Parathyroid adenoma (tissue), 2 donors: ENCODE data around the gene SLC17A9.

Experiments used
- H2AFZ ChIP-seq: fragments of 300-600 bp; sonication (generic); one replicate; pipeline ENCODE4 v1.7.0; 2017; ENCODE audit warnings: antibody characterized with exemption, mild to moderate bottlenecking
- H3K27ac ChIP-seq: fragments of 300-600 bp; sonication (generic); one replicate; pipeline ENCODE4 v1.7.0; 2017
- H3K27me3 ChIP-seq: fragments of 300-600 bp; sonication (generic); one replicate; pipeline ENCODE4 v1.7.0; 2017; ENCODE audit warnings: low read length; ENCODE audit not compliant: control insufficient read depth, insufficient read depth
- H3K36me3 ChIP-seq: fragments of 300-600 bp; sonication (generic); one replicate; pipeline ENCODE4 v1.7.0; 2017; ENCODE audit warnings: low read length; ENCODE audit not compliant: control insufficient read depth, insufficient read depth
- H3K4me1 ChIP-seq: fragments of 300-600 bp; sonication (generic); one replicate; pipeline ENCODE4 v1.7.0; 2017; ENCODE audit warnings: control low read depth
- H3K4me2 ChIP-seq: fragments of 300-600 bp; sonication (generic); one replicate; pipeline ENCODE4 v1.7.0; 2017; ENCODE audit warnings: low read length
- H3K4me3 ChIP-seq: fragments of 300-600 bp; sonication (generic); one replicate; pipeline ENCODE4 v1.7.0; 2017; ENCODE audit warnings: low read depth, low read length
- H3K79me2 ChIP-seq: fragments of 300-600 bp; sonication (generic); one replicate; pipeline ENCODE4 v1.7.0; 2017; ENCODE audit warnings: control low read depth
- H3K9ac ChIP-seq: fragments of 300-600 bp; sonication (generic); one replicate; pipeline ENCODE4 v1.7.0; 2017; ENCODE audit warnings: mild to moderate bottlenecking
- H3K9me3 ChIP-seq: fragments of 300-600 bp; sonication (generic); one replicate; pipeline ENCODE4 v1.7.0; 2017; ENCODE audit warnings: low read length; ENCODE audit not compliant: control insufficient read depth
- TF ChIP-seq, protein P1 (sequence below): fragments of 300-600 bp; sonication (generic); IDR thresholded peaks from one replicate; pipeline ENCODE4 v1.7.0; 2017; ENCODE audit warnings: antibody characterized with exemption, mild to moderate bottlenecking
- donor health status: primary hyperparathyroidism.

SLC17A9 gene

DNA sequence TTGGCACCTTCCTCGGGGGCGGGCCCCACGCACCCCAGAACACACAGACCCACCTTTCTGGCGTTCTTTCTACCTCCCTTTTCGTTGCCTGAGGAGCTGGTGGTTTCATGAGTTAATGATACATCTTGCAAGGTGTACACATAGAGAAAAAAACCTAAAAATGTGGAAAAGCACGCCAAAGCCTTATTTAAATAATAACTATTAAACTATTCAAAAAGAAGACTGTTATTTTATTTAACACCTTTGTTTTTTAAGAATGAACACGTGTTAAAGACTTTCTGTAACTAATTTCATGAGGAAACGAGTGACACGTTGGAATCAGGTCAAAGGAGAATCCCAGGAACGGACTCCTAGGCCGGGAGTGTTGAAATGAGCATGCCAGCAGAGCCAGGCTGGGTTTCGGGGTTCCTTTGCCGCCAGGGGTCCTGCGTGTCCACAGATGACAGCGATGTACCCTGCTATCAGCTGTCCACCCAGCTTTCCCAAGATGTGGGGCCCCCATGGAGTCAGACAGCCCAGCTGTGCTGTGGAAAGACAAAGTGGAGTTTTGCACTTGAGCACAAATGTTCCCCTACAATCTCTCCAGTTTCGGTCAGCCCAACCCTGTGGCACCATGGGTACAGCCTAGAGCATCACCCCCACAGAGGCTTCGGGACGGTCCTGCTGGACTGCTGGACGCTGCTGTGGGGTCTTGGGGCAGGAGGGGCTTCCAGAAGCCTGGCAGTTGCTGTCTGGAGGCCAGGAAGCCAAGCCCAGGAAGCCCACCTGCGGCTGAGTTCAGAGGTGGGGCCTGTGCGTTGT lies 16.1 kb downstream of the SLC17A9 start:
- Histone ChIP-seq H3K4me1 (no peaks in the 10 kb centered on the region), H3K27ac (no peak overlapping the region), H3K36me3 (no peaks in the 10 kb centered on the region), H3K4me3 (no peak overlapping the region), H3K9ac (no peak overlapping the region), H3K79me2 (no peaks in the 10 kb centered on the region), H3K27me3 (peaks cover 3% of the 10 kb centered on the region), H2AFZ (no peak overlapping the region), H3K9me3 (no peaks in the 10 kb centered on the region), H3K4me2 (no peak overlapping the region)
- TF ChIP-seq, protein P1, sequence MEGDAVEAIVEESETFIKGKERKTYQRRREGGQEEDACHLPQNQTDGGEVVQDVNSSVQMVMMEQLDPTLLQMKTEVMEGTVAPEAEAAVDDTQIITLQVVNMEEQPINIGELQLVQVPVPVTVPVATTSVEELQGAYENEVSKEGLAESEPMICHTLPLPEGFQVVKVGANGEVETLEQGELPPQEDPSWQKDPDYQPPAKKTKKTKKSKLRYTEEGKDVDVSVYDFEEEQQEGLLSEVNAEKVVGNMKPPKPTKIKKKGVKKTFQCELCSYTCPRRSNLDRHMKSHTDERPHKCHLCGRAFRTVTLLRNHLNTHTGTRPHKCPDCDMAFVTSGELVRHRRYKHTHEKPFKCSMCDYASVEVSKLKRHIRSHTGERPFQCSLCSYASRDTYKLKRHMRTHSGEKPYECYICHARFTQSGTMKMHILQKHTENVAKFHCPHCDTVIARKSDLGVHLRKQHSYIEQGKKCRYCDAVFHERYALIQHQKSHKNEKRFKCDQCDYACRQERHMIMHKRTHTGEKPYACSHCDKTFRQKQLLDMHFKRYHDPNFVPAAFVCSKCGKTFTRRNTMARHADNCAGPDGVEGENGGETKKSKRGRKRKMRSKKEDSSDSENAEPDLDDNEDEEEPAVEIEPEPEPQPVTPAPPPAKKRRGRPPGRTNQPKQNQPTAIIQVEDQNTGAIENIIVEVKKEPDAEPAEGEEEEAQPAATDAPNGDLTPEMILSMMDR = no peak

DNA sequence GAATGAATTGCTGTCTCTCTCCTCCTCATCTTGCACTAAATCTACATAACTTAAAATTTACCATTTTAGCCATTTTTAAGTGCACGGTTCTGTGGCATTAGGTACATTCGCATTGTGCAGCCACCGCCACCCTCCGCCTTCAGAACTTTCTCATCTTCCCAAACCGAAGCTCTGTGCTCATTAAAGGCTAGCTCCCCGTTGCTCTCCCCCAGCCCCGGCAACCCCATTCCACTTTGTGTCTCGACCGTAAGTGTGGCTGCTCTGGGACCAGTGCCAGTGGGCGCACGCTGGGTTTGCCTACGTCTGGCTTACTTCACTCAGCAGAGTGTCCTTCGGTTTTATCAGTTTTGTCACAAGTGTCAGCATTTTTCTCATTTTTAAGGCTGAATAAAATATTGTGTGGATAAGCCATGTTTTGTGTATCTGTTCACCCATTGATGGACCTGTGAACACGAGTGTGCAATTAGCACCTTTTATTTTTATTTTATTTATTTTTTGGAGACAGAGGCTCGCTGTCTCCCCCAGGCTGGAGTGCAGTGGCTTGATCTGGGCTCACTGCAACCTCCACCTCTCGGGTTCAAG lies 16.8 kb downstream of the SLC17A9 start:
- no peak overlapping the region for H3K4me2 ChIP-seq
- H3K27ac ChIP-seq = no peak overlapping the region
- H2AFZ ChIP-seq = no peak overlapping the region
- H3K4me3 ChIP-seq = no peak overlapping the region
- H3K36me3 ChIP-seq = no peaks in the 10 kb centered on the region
- H3K9ac ChIP-seq = no peak overlapping the region
- peaks cover 3% of the 10 kb centered on the region for H3K27me3 ChIP-seq
- TF ChIP-seq, protein P1 = no peak
- no peaks in the 10 kb centered on the region for H3K4me1 ChIP-seq
- no peaks in the 10 kb centered on the region for H3K9me3 ChIP-seq
- no peaks in the 10 kb centered on the region for H3K79me2 ChIP-seq

DNA sequence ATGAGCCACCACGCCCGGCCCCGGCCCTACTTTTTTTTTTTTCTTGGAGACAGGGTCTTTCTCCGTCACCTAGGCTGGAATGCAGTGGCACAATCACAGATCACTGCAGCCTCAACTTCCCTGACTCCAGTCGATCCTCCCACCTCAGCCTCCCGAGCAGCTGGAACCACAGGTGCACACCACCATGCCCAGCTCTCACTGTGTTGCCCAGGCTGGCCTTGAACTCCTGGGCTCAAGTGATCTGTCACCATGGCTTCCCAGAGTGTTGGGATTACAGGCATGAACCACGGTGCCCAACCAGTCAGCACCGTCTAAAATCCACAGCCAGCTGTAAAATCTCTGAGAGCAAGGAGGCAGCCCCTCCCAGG lies 17.4 kb downstream of the SLC17A9 start:
- Histone ChIP-seq H3K79me2 (no peaks in the 10 kb centered on the region), H2AFZ (no peak overlapping the region), H3K36me3 (no peaks in the 10 kb centered on the region), H3K27ac (no peak overlapping the region), H3K4me2 (no peak overlapping the region), H3K9me3 (no peaks in the 10 kb centered on the region), H3K4me1 (no peaks in the 10 kb centered on the region), H3K4me3 (no peak overlapping the region), H3K9ac (no peak overlapping the region), H3K27me3 (peaks cover 3% of the 10 kb centered on the region)
- TF ChIP-seq, protein P1 = no peak

DNA sequence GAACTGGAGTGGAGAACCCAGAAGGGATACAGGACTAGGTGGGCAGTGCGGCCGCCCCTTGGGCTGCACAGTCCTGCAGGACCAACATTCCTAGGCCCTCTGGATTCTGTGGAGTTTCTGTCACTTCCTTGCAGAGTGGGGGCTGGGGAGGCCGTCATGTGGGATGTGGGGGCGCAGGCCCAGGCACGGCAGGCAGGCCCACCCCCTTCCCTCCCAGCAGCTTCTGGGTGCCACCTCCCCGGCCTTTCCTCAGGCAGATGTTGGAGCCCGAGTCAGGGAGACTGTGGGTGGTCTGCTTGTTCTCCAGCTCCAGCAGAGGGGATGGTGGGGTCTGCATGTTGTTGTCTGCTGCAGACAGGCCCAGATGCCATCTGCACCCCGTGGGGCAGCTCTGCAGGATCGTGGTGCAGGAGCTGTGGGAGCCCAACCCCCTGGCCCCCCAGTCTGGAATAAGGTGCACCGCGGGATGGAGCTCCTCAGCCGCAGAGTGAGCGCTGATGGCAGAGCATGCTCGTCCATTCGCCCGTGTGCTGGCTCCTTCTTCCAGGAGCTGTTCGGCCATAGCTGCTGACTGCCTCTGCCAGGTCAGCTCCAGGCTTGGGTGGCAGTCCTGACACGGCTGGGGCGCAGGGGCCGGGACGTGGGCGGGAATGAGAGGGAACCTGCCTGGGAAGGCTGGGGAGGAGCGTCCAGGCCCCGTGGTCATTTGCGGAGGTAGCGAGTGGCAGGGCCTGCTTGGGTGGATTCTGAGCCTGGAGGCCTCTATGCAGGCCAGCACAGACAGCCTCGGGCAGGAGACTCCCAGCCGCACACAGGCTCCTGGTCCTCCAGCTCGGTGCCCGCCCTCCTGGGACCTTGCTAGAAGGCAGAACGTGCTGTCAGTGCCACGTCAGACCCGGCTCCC lies 18.1 kb downstream of the SLC17A9 start:
- Histone ChIP-seq H3K36me3 (no peaks in the 10 kb centered on the region), H3K27me3 (peaks cover 5% of the 10 kb centered on the region), H2AFZ (no peak overlapping the region)

More for the DNA sequence above, 18.1 kb downstream of the SLC17A9 start:
- Histone ChIP-seq H3K4me3 (no peak overlapping the region), H3K4me2 (no peak overlapping the region), H3K79me2 (no peaks in the 10 kb centered on the region), H3K9me3 (no peaks in the 10 kb centered on the region), H3K4me1 (no peaks in the 10 kb centered on the region), H3K9ac (no peak overlapping the region), H3K27ac (no peak overlapping the region)
- TF ChIP-seq, protein P1 = no peak
